Measurements from ENCODE around the gene PIP5K1C. TPM values are rescaled to one million over a fixed set of nuclear protein-coding genes. Genes with fewer than 3 reads are reported as not detected.
A peak's percentile ranks its signal among the peaks of the same experiment; 100 is the strongest.

The PIP5K1C gene
- total and polyA plus RNA-seq, 7 donors, result 8.7 to 22.4 (median 16.3) TPM

- WGBS, 3 donors, result 75 to 86% (median 82%) methylated on average over 3 to 5 of the region's 5 CpGs
- peaks cover 0 to 53% (median 20%) of the 10 kb centered on the region in 3 donors for H3K27me3 ChIP-seq (ENCODE audit: insufficient read depth in 3 of 3, low read length in 2 of 3)
- intact Hi-C loops (cut with DNase I), result no loop called here
- H3K27ac ChIP-seq, result no peak overlapping the region
- no peaks in the 10 kb centered on the region for H3K9me3 ChIP-seq
- H3K4me1 ChIP-seq, result no peaks in the 10 kb centered on the region
- no peaks in the 10 kb centered on the region for H3K36me3 ChIP-seq (ENCODE audit: insufficient read depth in 1 of 2, low read depth in 1 of 2)
- no peak overlapping the region for H3K4me3 ChIP-seq
- TF ChIP-seq CTCF (IDR thresholded peaks at IDR 0.05), result no peak
- no peak for DNase-seq
- ATAC-seq, result no peak
Measured at GRCh38 chr19:3723110-3723488, 22.8 kb upstream of the PIP5K1C start.

- Histone ChIP-seq H3K27me3 (ENCODE audit: insufficient read depth in 3 of 3, low read length in 2 of 3) (peaks cover 0 to 53% (median 20%) of the 10 kb centered on the region in 3 donors), H3K9me3 (no peaks in the 10 kb centered on the region), H3K27ac (no peak overlapping the region), H3K4me3 (no peak overlapping the region), H3K36me3 (ENCODE audit: insufficient read depth in 1 of 2, low read depth in 1 of 2) (no peaks in the 10 kb centered on the region), H3K4me1 (no peaks in the 10 kb centered on the region)
- intact Hi-C loops (cut with DNase I), result no loop called here
- no peak for TF ChIP-seq CTCF (IDR thresholded peaks at IDR 0.05)
- WGBS, 3 donors, result 2 to 4% (median 3%) methylated on average over 17 to 30 of the region's 30 CpGs
- ATAC-seq (no peak), DNase-seq (no peak)
Measured at GRCh38 chr19:3722443-3723109, 22.3 kb upstream of the PIP5K1C start.

- ATAC-seq (no peak), DNase-seq (no peak)
- Histone ChIP-seq H3K4me3 (no peak overlapping the region), H3K9me3 (no peaks in the 10 kb centered on the region), H3K4me1 (no peaks in the 10 kb centered on the region), H3K27me3 (ENCODE audit: insufficient read depth in 3 of 3, low read length in 2 of 3) (peaks cover 0 to 53% (median 20%) of the 10 kb centered on the region in 3 donors), H3K36me3 (ENCODE audit: insufficient read depth in 1 of 2, low read depth in 1 of 2) (no peaks in the 10 kb centered on the region), H3K27ac (no peak overlapping the region)
- intact Hi-C loops (cut with DNase I), result no loop called here
- 2 to 3% (median 2%) methylated on average over 24 to 26 of the region's 26 CpGs for WGBS, 3 donors
- TF ChIP-seq CTCF (IDR thresholded peaks at IDR 0.05), result no peak
Measured at GRCh38 chr19:3721887-3722442, 21.7 kb upstream of the PIP5K1C start.

GRCh38 chr19:3721131-3721886 lies 21.0 kb upstream of the PIP5K1C start:
- Histone ChIP-seq H3K4me1 (no peaks in the 10 kb centered on the region), H3K9me3 (no peaks in the 10 kb centered on the region), H3K4me3 (peak overlapping the region; percentile 12), H3K36me3 (ENCODE audit: insufficient read depth in 1 of 2, low read depth in 1 of 2) (no peaks in the 10 kb centered on the region), H3K27me3 (ENCODE audit: insufficient read depth in 3 of 3, low read length in 2 of 3) (peaks cover 0 to 53% (median 20%) of the 10 kb centered on the region in 3 donors), H3K27ac (no peak overlapping the region)
- intact Hi-C loops (cut with DNase I), result no loop called here
- TF ChIP-seq CTCF (IDR thresholded peaks at IDR 0.05), result no peak
- ATAC-seq (peak; percentile 56 to 73 (median 63)), DNase-seq (peak; percentile 74 to 85)
- WGBS, 3 donors, result 14 to 23% (median 17%) methylated on average over 34 to 46 of the region's 46 CpGs
